HG03469 (cell line): ENCODE results near the gene ADAMTS7.
A peak's percentile ranks its signal among the peaks of the same experiment; 100 is the strongest.
"Not testable (repeated sequence)": the region's sequence is repeated elsewhere in the genome, so short reads cannot be mapped to it uniquely, and the experiment has no call there.

Source experiments
- ATAC-seq: cut with Tn5 transposase; IDR thresholded peaks from one replicate; pipeline ENCODE4 v1.9.1; 2021; ENCODE audit warnings: mild to moderate bottlenecking, moderate library complexity, moderate number of reproducible peaks; ENCODE audit not compliant: unreplicated experiment

ADAMTS7 gene

GRCh38 chr15:78753751-78754535 is 57.3 kb downstream of the ADAMTS7 start:
- ATAC-seq = not testable (repeated sequence)

DNA sequence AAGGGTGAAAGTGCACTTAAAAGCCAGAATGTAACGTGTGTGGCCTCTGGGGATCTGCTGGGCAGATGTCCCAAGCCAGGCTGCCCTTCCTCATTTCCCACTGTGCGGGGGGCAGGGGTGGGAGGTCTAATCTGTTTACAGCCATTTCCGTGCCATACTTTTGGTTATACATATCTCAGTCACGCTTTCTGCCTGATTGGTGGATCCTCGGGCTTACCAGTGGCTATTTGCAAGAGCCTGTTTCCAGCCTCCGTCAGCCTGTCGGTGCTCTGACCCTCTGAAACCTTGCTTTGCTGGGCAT is 58.0 kb downstream of the ADAMTS7 start:
- not testable (repeated sequence) for ATAC-seq

DNA sequence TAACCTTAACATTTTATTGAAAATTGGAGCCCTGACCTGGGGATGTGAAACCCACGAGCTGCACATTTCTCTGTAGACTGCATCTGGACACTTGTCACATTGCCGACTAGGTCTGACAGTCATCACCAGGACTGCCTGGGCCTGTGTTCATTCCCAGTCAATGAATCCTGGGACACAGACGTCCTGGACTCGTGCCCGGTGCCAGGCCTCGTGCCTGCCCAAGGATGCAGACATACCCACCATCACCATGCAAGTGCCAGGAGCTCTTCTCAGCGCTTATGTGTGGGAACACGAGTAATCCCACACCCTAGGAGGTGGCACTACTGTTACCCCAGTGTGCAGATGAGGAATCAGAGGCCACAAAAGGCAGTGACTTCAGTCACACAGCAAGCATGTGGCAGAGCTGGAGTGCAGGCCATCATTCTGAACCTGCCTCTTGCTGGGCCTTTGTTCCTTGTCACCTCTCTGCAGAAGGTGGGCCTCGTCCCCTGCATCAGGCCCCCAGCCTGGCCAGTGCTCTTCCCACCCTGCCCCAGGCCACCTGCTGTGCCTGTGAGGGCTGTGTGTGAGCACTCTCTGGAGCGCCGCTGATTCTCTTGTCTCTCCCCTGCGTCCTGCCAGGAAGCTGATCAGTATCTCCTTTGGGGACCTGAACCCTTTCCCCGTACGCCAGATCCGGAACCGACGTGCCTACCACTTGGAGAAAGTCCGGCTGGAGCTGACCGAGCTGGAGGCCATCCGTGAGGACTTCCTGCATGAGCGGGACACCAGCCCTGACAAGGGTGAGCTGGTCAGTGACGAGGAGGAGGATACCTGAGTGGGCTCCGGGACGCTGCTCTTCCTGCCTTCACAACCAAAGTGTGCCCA is 58.5 kb downstream of the ADAMTS7 start:
- ATAC-seq = no peak

GRCh38 chr15:78751602-78751979 is 59.7 kb downstream of the ADAMTS7 start:
- no peak for ATAC-seq

DNA sequence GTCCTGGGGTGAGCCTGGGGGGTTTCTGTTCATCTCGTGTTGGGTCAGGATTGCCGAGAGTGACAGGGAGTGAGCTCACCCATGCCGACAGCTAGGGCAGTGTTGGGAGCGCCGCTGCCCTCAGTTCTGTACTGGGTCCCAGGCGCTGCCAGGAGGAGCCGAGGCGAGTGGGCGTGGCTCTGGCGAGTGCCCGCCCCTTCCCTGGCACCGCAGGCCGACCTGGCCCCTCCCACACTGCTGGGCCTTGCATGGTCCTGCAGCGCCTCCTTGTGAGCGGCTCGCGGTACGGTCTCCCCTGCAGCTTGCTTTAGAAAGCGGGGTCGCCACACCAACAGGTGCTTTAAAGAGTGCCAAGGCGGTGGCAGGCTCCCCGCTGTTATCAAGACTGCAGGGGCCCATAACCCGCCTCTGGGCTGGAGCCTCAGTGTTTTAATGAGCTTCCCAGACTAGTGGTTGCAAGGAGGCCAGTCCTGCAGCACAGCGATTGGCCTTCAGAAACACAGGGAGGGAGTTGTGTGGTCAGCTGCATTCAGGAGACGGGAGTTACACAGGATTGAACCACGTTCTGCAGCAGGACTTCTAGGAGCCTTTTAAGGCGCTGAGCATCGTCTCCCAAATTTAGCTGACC is 60.2 kb downstream of the ADAMTS7 start:
- peak; percentile 80 for ATAC-seq

GRCh38 chr15:78750566-78750965 is 60.7 kb downstream of the ADAMTS7 start:
- ATAC-seq = no peak

GRCh38 chr15:78749831-78750230 is 61.4 kb downstream of the ADAMTS7 start:
- no peak for ATAC-seq

DNA sequence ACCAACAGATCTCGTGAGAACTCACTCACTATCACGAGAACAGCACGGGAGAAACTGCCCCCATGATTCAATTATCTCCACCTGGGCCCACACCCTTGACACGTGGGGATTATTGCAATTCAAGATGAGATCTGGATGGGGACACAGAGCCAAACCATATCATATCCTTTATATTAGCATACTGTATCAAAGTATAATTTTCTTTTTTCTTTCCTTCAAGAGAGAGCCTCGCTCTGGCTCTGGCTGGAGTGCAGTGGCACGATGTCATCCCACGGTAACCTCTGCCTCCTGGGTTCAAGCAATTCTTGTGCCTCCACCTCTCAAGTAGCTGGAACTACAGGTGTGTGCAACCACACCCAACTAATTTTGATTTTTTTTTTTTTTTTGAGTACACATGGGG is 63.4 kb downstream of the ADAMTS7 start:
- not testable (repeated sequence) for ATAC-seq

- ATAC-seq = not testable (repeated sequence)
Observed at GRCh38 chr15:78741674-78742073, 69.6 kb downstream of the ADAMTS7 start.

DNA sequence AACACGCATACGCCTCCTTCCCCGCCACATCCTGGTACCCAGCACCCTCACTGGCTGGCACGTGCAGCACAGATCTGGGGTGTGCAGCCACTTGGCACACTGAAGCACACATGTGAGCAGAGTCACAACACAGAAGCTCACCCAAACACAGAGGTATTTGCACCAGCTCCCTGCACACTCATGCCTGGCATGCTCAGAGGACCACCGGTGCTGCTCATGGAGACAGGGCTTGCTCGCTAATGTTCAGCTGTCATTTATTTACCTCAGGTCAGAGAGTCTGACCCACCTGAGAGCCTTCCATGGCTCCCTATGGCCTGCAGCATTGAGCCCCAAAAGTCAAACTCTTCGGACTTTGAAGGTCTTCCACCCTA is 70.4 kb downstream of the ADAMTS7 start:
- no peak for ATAC-seq

DNA sequence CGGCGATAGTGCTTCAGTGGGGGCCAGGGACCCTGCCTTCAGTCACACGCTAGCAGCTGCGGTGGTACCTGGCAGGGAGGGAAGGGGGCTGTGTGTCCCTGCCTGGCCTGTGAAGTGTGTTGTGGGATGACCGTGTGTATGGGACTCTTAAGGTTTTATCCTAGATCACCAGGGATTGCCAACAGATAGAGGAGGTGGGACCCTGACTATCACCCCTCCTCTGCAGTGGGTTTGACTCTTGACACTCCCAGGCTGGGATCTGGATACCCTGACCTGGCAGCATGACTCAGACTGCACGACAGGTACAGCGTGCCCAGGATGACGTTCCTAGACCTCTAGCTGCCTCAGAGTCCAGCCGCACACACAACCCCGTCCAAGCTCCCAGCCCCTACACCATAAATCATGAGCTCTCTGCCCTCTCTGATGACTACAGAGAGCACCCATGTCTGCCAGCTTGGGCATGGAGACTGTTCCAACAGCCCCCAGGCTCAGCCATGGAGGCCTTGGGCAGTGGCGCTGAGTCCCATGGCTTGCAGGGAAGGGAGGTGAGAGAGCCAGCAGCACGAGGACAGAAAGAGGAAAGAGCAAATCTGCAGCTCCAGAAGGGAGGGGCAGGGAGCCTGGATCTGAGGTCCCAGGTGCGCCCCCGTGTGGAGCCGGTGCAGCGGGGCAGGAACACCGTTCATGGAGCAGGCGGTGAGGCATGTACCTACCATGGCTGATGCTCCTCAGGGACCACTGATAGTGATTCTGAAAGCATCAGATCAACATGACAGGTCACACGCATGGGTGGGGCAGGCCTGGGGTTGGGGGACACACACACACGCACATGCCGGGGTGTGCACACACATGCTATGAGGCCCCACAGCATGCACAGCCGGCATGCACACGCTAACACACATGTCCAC is 71.0 kb downstream of the ADAMTS7 start:
- no peak for ATAC-seq

GRCh38 chr15:78739206-78739605 is 72.1 kb downstream of the ADAMTS7 start:
- no peak for ATAC-seq

- not testable (repeated sequence) for ATAC-seq
Observed at GRCh38 chr15:78737931-78738558, 73.2 kb downstream of the ADAMTS7 start.

DNA sequence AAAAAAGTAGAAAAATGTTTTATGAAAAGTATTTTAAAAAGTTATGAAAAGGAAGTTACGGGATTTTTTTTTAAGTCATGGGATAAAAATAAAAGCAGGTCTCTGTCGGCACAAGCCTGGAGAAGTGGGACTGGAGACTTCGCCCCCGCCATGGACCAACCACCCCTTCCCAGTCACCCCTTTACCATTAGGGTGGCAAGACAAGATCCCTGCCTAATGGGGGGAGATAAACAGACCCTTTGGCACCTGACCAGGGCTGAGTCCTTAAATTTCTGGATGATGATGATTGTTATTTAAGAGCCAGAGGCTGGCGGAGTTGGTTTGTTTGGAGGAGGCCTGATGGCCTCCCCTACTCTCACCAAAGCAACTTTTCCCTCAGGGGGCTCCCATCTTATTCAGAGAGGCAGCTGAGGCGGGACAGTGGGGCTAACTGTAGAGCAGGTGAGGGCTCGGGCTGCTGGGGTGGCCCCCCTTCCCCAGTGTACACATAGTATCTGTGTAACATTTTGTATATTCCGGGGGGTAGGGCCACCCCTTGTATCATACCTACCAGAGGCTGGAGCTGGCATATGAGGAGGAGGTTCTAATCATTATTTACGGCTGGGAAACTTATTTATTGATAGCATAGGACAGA is 74.0 kb downstream of the ADAMTS7 start:
- no peak for ATAC-seq

DNA sequence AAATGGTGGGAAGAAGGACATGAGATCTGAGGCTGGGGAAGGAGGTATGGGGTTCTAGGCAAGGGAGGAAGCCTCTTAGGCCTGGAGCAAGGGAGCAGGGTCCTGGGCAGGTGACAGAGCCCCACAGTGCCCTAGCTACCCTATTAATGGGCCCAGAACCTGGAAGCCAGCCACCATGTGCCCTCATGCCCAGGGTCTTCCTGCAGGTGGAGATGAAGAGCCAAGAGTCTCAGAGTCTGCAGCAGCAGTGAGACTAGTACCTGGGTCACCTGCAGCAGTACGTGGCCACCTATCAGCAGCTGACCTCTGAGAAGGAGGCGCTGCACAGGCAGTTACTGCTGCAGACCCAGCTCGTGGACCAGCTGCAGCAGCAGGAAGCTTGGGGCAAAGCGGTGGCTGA is 75.0 kb downstream of the ADAMTS7 start:
- ATAC-seq = not testable (repeated sequence)

GRCh38 chr15:78734451-78735064 is 76.7 kb downstream of the ADAMTS7 start:
- no peak for ATAC-seq

DNA sequence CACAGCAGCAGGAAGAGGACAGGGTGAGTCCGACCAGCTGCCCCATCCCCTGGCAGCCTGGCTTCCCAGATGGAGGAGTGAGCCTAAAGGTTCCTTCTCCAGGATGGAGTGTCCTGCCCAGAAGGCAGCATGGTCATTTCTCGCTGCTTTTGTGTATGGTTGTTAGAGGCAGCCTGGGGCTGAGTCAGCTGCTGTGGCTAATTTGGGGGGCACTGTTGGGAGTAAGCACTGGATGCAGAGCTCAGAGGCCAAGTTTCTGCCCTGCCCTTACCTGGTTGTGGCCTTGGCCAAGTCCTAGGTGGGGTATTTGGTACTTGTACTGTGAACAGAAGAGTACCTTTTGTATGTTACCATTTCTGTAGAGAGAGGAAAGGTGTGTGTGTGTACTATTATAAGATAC is 78.6 kb downstream of the ADAMTS7 start:
- no peak for ATAC-seq

GRCh38 chr15:78730955-78731354 is 80.3 kb downstream of the ADAMTS7 start:
- no peak for ATAC-seq

DNA sequence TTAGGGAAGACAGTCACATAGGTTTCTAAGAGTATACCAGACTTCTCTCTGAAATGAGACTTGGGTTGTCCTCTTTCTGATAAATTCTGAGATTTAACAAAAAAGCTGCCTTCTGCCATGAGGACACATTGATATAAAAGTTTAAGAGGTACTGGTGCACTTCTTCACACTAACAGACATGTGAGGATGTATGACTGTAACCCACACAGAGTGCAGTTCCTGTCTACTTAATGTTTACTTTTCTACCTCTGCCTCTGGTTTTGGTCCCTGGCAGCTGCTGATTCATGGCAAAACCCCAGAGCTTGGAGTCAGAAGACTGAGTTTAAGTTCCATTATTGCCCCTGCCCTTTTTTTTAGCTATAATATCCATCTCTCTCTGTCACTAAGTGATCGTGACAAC is 82.8 kb downstream of the ADAMTS7 start:
- not testable (repeated sequence) for ATAC-seq
